ENCODE measurements around the gene UBE2N.

DNA sequence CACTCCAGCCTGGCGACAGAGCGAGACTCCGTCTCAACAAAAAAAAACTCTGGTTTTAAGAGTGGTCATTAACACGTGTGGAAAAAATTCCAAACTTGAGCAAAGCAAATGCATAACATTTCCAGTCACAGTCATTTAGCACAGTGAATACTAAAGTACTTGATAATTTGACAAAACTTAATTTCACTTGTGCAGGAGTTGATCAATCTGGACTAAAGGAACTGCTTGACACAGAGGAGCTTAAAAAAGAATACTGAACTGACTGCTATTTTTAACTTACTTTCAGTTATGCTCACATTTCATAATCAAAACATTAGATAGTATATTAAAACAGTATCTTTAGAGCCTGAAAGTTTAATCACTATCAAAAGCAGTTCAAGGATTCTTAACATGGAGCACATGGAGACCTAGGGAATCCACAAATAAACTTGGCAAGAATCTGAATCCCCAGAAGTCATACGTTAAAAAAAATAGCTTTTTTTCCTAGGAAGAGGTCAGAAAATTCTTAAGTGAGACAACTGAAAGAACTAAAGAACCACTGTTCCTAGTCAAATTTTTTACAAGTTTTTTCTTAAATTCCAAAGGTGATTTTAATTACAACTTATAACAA, 7.4 kb downstream of the UBE2N start:
- TF ChIP-seq ZNF138 (tag by site-specific recombination; IDR thresholded peaks at IDR 0.05; ENCODE audit: borderline replicate concordance) = no peak
- no peak for TF ChIP-seq ZNF830 (tag by site-specific recombination; IDR thresholded peaks at IDR 0.05; ENCODE audit: low read depth)

Measured in HEK293 (cell line).